Thoracic aorta (tissue), 2 donors: ENCODE results near the gene ZNF554. TPM values are rescaled to one million over a fixed set of nuclear protein-coding genes. Genes with fewer than 3 reads are reported as not detected.

Experiments
- ATAC-seq: fragments of 150-250 bp; one replicate; pipeline ENCODE4 v1.8.0; 2017; ENCODE audit warnings: low read depth; ENCODE audit not compliant: insufficient number of reproducible peaks, low FRiP score
- DNase-seq: peaks from one replicate; pipeline ENCODE4 v3.0.0-alpha.2; 2020; ENCODE audit warnings: low spot score
- H3K27ac ChIP-seq, 2 donors: fragments of 200-600 bp; sonication (generic); 1 replicate in 1 of 2; 2 replicates in 1 of 2; pipeline ENCODE4 v1.5.1; 2016; ENCODE audit warnings: mild to moderate bottlenecking in 2 of 2, moderate library complexity in 2 of 2
- H3K27me3 ChIP-seq: fragments of 200-600 bp; sonication (generic); replicated peaks from 2 replicates; pipeline ENCODE4 v1.6.0; 2016; ENCODE audit warnings: mild to moderate bottlenecking; ENCODE audit not compliant: insufficient read depth
- H3K36me3 ChIP-seq: fragments of 200-600 bp; sonication (generic); one replicate; pipeline ENCODE4 v1.5.1; 2016
- H3K4me1 ChIP-seq, 2 donors: fragments of 200-600 bp; sonication (generic); 1 replicate in 1 of 2; 2 replicates in 1 of 2; pipeline versions ENCODE4 v1.5.1 to v1.6.0; 2016; ENCODE audit warnings: low read depth in 2 of 2, mild to moderate bottlenecking in 1 of 2; ENCODE audit not compliant: control insufficient read depth in 1 of 2
- H3K4me3 ChIP-seq: fragments of 200-600 bp; sonication (generic); 2 replicates; pipeline ENCODE4 v1.5.1; 2016; ENCODE audit warnings: mild to moderate bottlenecking
- H3K9me3 ChIP-seq: fragments of 200-600 bp; sonication (generic); 2 replicates; pipeline ENCODE4 v1.5.1; 2016
- CTCF ChIP-seq: fragments of 200-600 bp; sonication (generic); IDR thresholded peaks from one replicate; pipeline ENCODE4 v1.5.1; 2019; ENCODE audit warnings: antibody characterized with exemption
- total RNA-seq, 2 donors: library from RNA; depleted of rRNA; stranded (reverse); fragments of >200 nt; gene quantifications; one replicate each; pipeline versions ENCODE4 v1.1.0 to v1.2.3, GENCODE V29; 2016

The ZNF554 gene
- total RNA-seq, 2 donors from 2014 or later, result 2.8 to 4.4 TPM

GRCh38 chr19:2822846-2823245 is 3.2 kb downstream of the ZNF554 start:
- Histone ChIP-seq H3K27ac (no peak overlapping the region), H3K4me3 (no peak overlapping the region), H3K9me3 (no peaks in the 10 kb centered on the region), H3K36me3 (peaks cover 4% of the 10 kb centered on the region), H3K4me1 (peaks cover 6 to 12% of the 10 kb centered on the region in 2 donors), H3K27me3 (no peaks in the 10 kb centered on the region)
- DNase-seq, result no peak
- no peak for TF ChIP-seq CTCF
- no peak for ATAC-seq

GRCh38 chr19:2823646-2824045 is 4.0 kb downstream of the ZNF554 start:
- peaks cover 6 to 12% of the 10 kb centered on the region in 2 donors for H3K4me1 ChIP-seq
- no peak overlapping the region for H3K4me3 ChIP-seq
- no peak overlapping the region for H3K27ac ChIP-seq
- H3K36me3 ChIP-seq, result peaks cover 10% of the 10 kb centered on the region
- no peak for TF ChIP-seq CTCF
- no peaks in the 10 kb centered on the region for H3K9me3 ChIP-seq
- ATAC-seq (no peak), DNase-seq (no peak)
- no peaks in the 10 kb centered on the region for H3K27me3 ChIP-seq

- Histone ChIP-seq H3K9me3 (no peaks in the 10 kb centered on the region), H3K27me3 (no peaks in the 10 kb centered on the region)
Measured at GRCh38 chr19:2824129-2824528, 4.5 kb downstream of the ZNF554 start.

GRCh38 chr19:2827022-2827421 is 7.4 kb downstream of the ZNF554 start:
- ATAC-seq (no peak), DNase-seq (no peak)
- Histone ChIP-seq H3K4me1 (no peaks in the 10 kb centered on the region), H3K4me3 (no peak overlapping the region), H3K36me3 (peaks cover 10% of the 10 kb centered on the region), H3K9me3 (peaks cover 5% of the 10 kb centered on the region), H3K27me3 (no peaks in the 10 kb centered on the region), H3K27ac (no peak overlapping the region)
- TF ChIP-seq CTCF, result no peak

More at GRCh38 chr19:2824129-2824528, 4.5 kb downstream of the ZNF554 start:
- peaks cover 6 to 12% of the 10 kb centered on the region in 2 donors for H3K4me1 ChIP-seq
- H3K27ac ChIP-seq, result no peak overlapping the region
- H3K36me3 ChIP-seq, result peaks cover 10% of the 10 kb centered on the region
- DNase-seq, result no peak
- no peak overlapping the region for H3K4me3 ChIP-seq
- no peak for TF ChIP-seq CTCF
- no peak for ATAC-seq

GRCh38 chr19:2827840-2828489 is 8.3 kb downstream of the ZNF554 start:
- DNase-seq (no peak), ATAC-seq (no peak)
- peaks cover 19% of the 10 kb centered on the region for H3K36me3 ChIP-seq
- H3K27me3 ChIP-seq, result no peaks in the 10 kb centered on the region
- TF ChIP-seq CTCF, result no peak
- no peak overlapping the region for H3K4me3 ChIP-seq
- H3K4me1 ChIP-seq, result no peaks in the 10 kb centered on the region
- peaks cover 12% of the 10 kb centered on the region for H3K9me3 ChIP-seq
- no peak overlapping the region for H3K27ac ChIP-seq
